ENCODE measurements around the gene ASF1B. TPM values are rescaled to one million over a fixed set of nuclear protein-coding genes. Genes with fewer than 3 reads are reported as not detected.

The ASF1B gene
- total RNA-seq, 1 experiment from 2014 or later: 78.1 TPM

DNA sequence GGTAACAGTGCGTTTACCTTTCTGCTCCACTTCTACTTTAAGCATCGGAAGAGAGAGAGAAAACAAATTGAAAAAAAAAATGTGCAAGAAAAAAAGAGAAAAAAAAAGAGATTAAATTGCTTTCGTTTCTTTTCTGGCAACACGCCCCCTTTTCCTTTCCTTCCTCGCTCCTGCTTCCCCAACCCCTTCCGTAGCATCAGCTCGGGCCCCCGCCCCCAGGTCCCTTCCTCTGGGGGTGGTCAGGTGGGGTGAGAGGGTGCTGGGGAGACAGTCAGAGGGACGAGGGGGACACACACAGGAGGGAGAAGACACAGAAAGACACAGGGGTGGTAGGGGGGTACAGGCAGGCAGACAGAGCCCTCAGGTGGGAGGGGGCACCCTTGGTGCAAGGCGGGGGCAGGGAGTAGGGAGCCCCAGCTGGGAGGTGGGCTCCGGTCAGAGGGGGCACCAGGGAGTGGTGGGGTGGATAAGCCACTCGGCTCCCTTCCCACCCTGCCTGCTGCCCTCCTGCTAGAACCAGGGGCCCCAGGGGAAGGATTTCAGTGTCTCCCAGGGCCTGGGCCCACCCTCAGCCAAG lies 30.7 kb upstream of the ASF1B start (continued):
- TF ChIP-seq YY1 (IDR thresholded peaks at IDR 0.05; ENCODE audit: extremely low read depth, insufficient replicate concordance, low read depth, low read length) (no peak), EZH2phosphoT487 (IDR thresholded peaks at IDR 0.05; ENCODE audit: borderline replicate concordance) (no peak), TCF7L2 (IDR thresholded peaks at IDR 0.05; ENCODE audit: borderline replicate concordance, extremely low read depth, insufficient read depth, insufficient read length) (no peak), RAD21 (IDR thresholded peaks at IDR 0.05; ENCODE audit: low read depth) (no peak), SRF (IDR thresholded peaks at IDR 0.05; ENCODE audit: low read depth) (no peak)
- TF ChIP-seq, protein P1, sequence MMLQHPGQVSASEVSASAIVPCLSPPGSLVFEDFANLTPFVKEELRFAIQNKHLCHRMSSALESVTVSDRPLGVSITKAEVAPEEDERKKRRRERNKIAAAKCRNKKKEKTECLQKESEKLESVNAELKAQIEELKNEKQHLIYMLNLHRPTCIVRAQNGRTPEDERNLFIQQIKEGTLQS (IDR thresholded peaks at IDR 0.05): no peak
- TF ChIP-seq, protein P2, sequence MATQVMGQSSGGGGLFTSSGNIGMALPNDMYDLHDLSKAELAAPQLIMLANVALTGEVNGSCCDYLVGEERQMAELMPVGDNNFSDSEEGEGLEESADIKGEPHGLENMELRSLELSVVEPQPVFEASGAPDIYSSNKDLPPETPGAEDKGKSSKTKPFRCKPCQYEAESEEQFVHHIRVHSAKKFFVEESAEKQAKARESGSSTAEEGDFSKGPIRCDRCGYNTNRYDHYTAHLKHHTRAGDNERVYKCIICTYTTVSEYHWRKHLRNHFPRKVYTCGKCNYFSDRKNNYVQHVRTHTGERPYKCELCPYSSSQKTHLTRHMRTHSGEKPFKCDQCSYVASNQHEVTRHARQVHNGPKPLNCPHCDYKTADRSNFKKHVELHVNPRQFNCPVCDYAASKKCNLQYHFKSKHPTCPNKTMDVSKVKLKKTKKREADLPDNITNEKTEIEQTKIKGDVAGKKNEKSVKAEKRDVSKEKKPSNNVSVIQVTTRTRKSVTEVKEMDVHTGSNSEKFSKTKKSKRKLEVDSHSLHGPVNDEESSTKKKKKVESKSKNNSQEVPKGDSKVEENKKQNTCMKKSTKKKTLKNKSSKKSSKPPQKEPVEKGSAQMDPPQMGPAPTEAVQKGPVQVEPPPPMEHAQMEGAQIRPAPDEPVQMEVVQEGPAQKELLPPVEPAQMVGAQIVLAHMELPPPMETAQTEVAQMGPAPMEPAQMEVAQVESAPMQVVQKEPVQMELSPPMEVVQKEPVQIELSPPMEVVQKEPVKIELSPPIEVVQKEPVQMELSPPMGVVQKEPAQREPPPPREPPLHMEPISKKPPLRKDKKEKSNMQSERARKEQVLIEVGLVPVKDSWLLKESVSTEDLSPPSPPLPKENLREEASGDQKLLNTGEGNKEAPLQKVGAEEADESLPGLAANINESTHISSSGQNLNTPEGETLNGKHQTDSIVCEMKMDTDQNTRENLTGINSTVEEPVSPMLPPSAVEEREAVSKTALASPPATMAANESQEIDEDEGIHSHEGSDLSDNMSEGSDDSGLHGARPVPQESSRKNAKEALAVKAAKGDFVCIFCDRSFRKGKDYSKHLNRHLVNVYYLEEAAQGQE (IDR thresholded peaks at IDR 0.05; ENCODE audit: low read depth): no peak
- TF ChIP-seq, protein P3, sequence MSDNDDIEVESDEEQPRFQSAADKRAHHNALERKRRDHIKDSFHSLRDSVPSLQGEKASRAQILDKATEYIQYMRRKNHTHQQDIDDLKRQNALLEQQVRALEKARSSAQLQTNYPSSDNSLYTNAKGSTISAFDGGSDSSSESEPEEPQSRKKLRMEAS (IDR thresholded peaks at IDR 0.05): no peak

All from HCT116 (cell line).